ENCODE measurements around the gene SNTG2. TPM values are rescaled to one million over a fixed set of nuclear protein-coding genes. Genes with fewer than 3 reads are reported as not detected.

The SNTG2 gene
- total RNA-seq, 2 donors from 2014 or later, result 4.1 to 11.9 TPM

DNA sequence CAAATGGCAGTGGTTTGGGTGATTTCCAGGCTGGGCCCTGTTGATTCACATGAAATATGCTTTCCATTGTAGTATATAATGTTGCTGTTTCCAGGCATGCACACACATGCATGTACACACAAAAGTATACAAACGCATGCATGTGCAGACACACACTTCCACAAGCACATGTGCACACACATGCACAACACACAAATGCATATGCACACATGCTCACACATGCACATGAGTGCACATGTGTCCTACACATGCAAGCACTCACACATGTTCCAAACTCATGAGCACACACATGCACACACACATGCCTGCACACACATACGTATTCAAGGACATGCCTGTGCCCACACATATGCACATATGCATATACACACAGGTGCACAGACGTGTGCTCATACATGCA, 30.6 kb downstream of the SNTG2 start:
- Mint-ChIP-seq H3K27ac (no peak overlapping the region), H3K27me3 (ENCODE audit: insufficient read depth) (no peaks in the 10 kb centered on the region), H3K9me3 (no peaks in the 10 kb centered on the region), H3K4me1 (peaks cover 3% of the 10 kb centered on the region), H3K36me3 (ENCODE audit: low read depth) (no peaks in the 10 kb centered on the region), H3K4me3 (no peak overlapping the region)
- 75 to 100% methylated on average over 1 to 3 of the region's 3 CpGs for WGBS, 2 experiments (ENCODE audit: insufficient coverage in 1 of 2, insufficient read length in 1 of 2)
- Histone ChIP-seq H3K4me3 (ENCODE audit: low read length) (no peak overlapping the region), H3K27me3 (ENCODE audit: control insufficient read depth, insufficient read depth, low read length, poor library complexity, severe bottlenecking) (no peaks in the 10 kb centered on the region), H3K4me1 (ENCODE audit: control insufficient read depth, insufficient read depth, low read length) (no peaks in the 10 kb centered on the region), H3K9me3 (ENCODE audit: control insufficient read depth, low read length) (no peaks in the 10 kb centered on the region), H3K9ac (ENCODE audit: extremely low read depth, low read length, poor library complexity, severe bottlenecking) (no peak overlapping the region), H3K27ac (ENCODE audit: low read depth, low read length) (no peak overlapping the region), H3K36me3 (ENCODE audit: control insufficient read depth, insufficient read depth, low read length) (no peaks in the 10 kb centered on the region)
- TF ChIP-seq, protein P1, sequence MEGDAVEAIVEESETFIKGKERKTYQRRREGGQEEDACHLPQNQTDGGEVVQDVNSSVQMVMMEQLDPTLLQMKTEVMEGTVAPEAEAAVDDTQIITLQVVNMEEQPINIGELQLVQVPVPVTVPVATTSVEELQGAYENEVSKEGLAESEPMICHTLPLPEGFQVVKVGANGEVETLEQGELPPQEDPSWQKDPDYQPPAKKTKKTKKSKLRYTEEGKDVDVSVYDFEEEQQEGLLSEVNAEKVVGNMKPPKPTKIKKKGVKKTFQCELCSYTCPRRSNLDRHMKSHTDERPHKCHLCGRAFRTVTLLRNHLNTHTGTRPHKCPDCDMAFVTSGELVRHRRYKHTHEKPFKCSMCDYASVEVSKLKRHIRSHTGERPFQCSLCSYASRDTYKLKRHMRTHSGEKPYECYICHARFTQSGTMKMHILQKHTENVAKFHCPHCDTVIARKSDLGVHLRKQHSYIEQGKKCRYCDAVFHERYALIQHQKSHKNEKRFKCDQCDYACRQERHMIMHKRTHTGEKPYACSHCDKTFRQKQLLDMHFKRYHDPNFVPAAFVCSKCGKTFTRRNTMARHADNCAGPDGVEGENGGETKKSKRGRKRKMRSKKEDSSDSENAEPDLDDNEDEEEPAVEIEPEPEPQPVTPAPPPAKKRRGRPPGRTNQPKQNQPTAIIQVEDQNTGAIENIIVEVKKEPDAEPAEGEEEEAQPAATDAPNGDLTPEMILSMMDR (conservative IDR thresholded peaks at IDR 0.05), result no peak
- no peak for DNase-seq

DNA sequence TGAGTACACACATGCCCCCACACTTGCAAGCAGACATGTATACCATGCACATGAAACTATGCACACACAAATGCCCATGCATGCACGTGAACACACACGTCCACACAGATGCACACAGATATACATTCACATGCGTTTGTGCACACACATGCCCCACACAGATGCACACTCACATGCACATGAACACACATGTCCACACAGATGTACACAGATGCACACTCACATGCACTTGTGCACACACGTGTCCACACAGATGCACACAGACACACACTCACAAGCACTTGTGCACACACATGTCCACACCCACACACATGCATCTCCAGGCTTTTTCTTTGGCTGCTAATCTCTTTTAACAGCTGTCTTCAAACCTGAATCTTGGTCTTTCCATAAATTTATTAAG, 31.1 kb downstream of the SNTG2 start:
- H3K27ac ChIP-seq (ENCODE audit: low read depth, low read length), result no peak overlapping the region
- no peak overlapping the region for H3K4me3 Mint-ChIP-seq
- H3K27me3 Mint-ChIP-seq (ENCODE audit: insufficient read depth), result no peaks in the 10 kb centered on the region
- DNase-seq, result no peak
- TF ChIP-seq, protein P1 (conservative IDR thresholded peaks at IDR 0.05), result no peak
- H3K9me3 ChIP-seq (ENCODE audit: control insufficient read depth, low read length), result no peaks in the 10 kb centered on the region
- no peak overlapping the region for H3K9ac ChIP-seq (ENCODE audit: extremely low read depth, low read length, poor library complexity, severe bottlenecking)
- H3K4me3 ChIP-seq (ENCODE audit: low read length), result no peak overlapping the region
- H3K4me1 Mint-ChIP-seq, result peaks cover 3% of the 10 kb centered on the region
- no peak overlapping the region for H3K27ac Mint-ChIP-seq
- H3K4me1 ChIP-seq (ENCODE audit: control insufficient read depth, insufficient read depth, low read length), result no peaks in the 10 kb centered on the region
- no peaks in the 10 kb centered on the region for H3K36me3 ChIP-seq (ENCODE audit: control insufficient read depth, insufficient read depth, low read length)
- no peaks in the 10 kb centered on the region for H3K36me3 Mint-ChIP-seq (ENCODE audit: low read depth)
- 89 to 93% methylated on average over 4 of the region's 4 CpGs for WGBS, 2 experiments (ENCODE audit: insufficient coverage in 1 of 2, insufficient read length in 1 of 2)
- H3K27me3 ChIP-seq (ENCODE audit: control insufficient read depth, insufficient read depth, low read length, poor library complexity, severe bottlenecking), result no peaks in the 10 kb centered on the region
- H3K9me3 Mint-ChIP-seq, result no peaks in the 10 kb centered on the region

DNA sequence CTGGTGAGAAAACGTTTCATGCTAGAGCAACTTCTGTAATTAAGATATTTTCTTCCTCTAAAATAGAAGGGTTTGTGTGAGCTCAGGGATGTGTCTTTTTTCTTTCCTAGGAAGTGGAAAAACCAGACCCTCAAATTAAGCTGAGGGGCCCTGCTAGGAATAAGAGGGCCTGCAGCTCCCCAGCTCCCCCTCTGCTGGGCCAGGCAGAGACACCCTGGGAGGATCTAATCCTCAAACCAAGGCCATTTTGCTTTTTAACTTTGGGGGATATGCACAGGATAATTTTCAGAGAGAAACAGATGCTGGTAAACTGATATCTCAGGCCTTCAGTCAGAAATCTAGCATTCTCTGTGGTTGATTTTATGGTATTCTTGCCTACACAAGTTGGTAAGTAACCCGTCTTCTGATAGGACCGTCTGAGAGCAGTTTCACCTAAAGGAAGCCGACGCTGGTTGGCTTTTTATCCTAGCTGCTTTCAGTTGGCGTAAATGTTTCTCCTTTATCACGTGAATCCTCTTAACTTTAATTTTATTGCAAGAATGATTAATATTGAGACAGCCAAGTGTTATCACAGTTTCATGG, 34.8 kb downstream of the SNTG2 start:
- H3K27me3 ChIP-seq (ENCODE audit: control insufficient read depth, insufficient read depth, low read length, poor library complexity, severe bottlenecking), result no peaks in the 10 kb centered on the region
- no peaks in the 10 kb centered on the region for H3K36me3 ChIP-seq (ENCODE audit: control insufficient read depth, insufficient read depth, low read length)
- H3K27ac Mint-ChIP-seq, result no peak overlapping the region
- H3K9me3 Mint-ChIP-seq, result no peaks in the 10 kb centered on the region
- no peak overlapping the region for H3K9ac ChIP-seq (ENCODE audit: extremely low read depth, low read length, poor library complexity, severe bottlenecking)
- no peaks in the 10 kb centered on the region for H3K36me3 Mint-ChIP-seq (ENCODE audit: low read depth)
- no peaks in the 10 kb centered on the region for H3K4me1 ChIP-seq (ENCODE audit: control insufficient read depth, insufficient read depth, low read length)
- H3K27me3 Mint-ChIP-seq (ENCODE audit: insufficient read depth), result no peaks in the 10 kb centered on the region
- H3K27ac ChIP-seq (ENCODE audit: low read depth, low read length), result no peak overlapping the region
- no peak overlapping the region for H3K4me3 ChIP-seq (ENCODE audit: low read length)
- TF ChIP-seq, protein P1 (conservative IDR thresholded peaks at IDR 0.05), result peak; percentile 37
- 74 to 98% methylated on average over 5 to 7 of the region's 7 CpGs for WGBS, 2 experiments (ENCODE audit: insufficient coverage in 1 of 2, insufficient read length in 1 of 2)
- no peak for DNase-seq
- no peak overlapping the region for H3K4me3 Mint-ChIP-seq
- H3K4me1 Mint-ChIP-seq, result peaks cover 1% of the 10 kb centered on the region
- no peaks in the 10 kb centered on the region for H3K9me3 ChIP-seq (ENCODE audit: control insufficient read depth, low read length)

Data from endodermal cell (in vitro differentiated cells).